ENCODE data around the gene ZNF775.

ZNF775 gene

GRCh38 chr7:150382123-150382843 lies 3.2 kb downstream of the ZNF775 start:
- TF ChIP-seq CREB1 (IDR thresholded peaks at IDR 0.05; ENCODE audit: low read depth) (no peak), YY1 (IDR thresholded peaks at IDR 0.05; ENCODE audit: low read depth) (no peak), TAF1 (IDR thresholded peaks at IDR 0.05; ENCODE audit: low read depth) (no peak), USF1 (IDR thresholded peaks at IDR 0.05) (no peak), TEAD4 (IDR thresholded peaks at IDR 0.05) (no peak), EGR1 (IDR thresholded peaks at IDR 0.05) (no peak), MAX (IDR thresholded peaks at IDR 0.05) (no peak), REST (IDR thresholded peaks at IDR 0.05; ENCODE audit: low read depth) (no peak), TCF12 (IDR thresholded peaks at IDR 0.05; ENCODE audit: low read depth) (no peak), NFIC (IDR thresholded peaks at IDR 0.05) (no peak), CEBPB (IDR thresholded peaks at IDR 0.05) (no peak), FOXM1 (IDR thresholded peaks at IDR 0.05; ENCODE audit: borderline replicate concordance, low read depth) (no peak), ZBTB7A (IDR thresholded peaks at IDR 0.05; ENCODE audit: low read depth) (no peak), EP300 (IDR thresholded peaks at IDR 0.05; ENCODE audit: borderline replicate concordance) (no peak), RAD21 (IDR thresholded peaks at IDR 0.05; ENCODE audit: low read depth) (no peak)

GRCh38 chr7:150382844-150383225 lies 3.7 kb downstream of the ZNF775 start:
- TF ChIP-seq EGR1 (IDR thresholded peaks at IDR 0.05), result no peak
- TF ChIP-seq MAX (IDR thresholded peaks at IDR 0.05), result no peak
- TF ChIP-seq CREB1 (IDR thresholded peaks at IDR 0.05; ENCODE audit: low read depth), result no peak
- no peak for TF ChIP-seq EP300 (IDR thresholded peaks at IDR 0.05; ENCODE audit: borderline replicate concordance)
- no peak for TF ChIP-seq ZBTB7A (IDR thresholded peaks at IDR 0.05; ENCODE audit: low read depth)
- no peak for TF ChIP-seq TCF12 (IDR thresholded peaks at IDR 0.05; ENCODE audit: low read depth)
- no peak for TF ChIP-seq YY1 (IDR thresholded peaks at IDR 0.05; ENCODE audit: low read depth)
- no peak for TF ChIP-seq REST (IDR thresholded peaks at IDR 0.05; ENCODE audit: low read depth)
- TF ChIP-seq RAD21 (IDR thresholded peaks at IDR 0.05; ENCODE audit: low read depth), result no peak

GRCh38 chr7:150383710-150384397 lies 4.7 kb downstream of the ZNF775 start:
- TF ChIP-seq NFIC (IDR thresholded peaks at IDR 0.05) (no peak), TAF1 (IDR thresholded peaks at IDR 0.05; ENCODE audit: low read depth) (no peak), MAX (IDR thresholded peaks at IDR 0.05) (no peak), CEBPB (IDR thresholded peaks at IDR 0.05) (no peak), RAD21 (IDR thresholded peaks at IDR 0.05; ENCODE audit: low read depth) (no peak), EP300 (IDR thresholded peaks at IDR 0.05; ENCODE audit: borderline replicate concordance) (no peak), EGR1 (IDR thresholded peaks at IDR 0.05) (no peak), TEAD4 (IDR thresholded peaks at IDR 0.05) (no peak), CREB1 (IDR thresholded peaks at IDR 0.05; ENCODE audit: low read depth) (no peak)

- no peak for TF ChIP-seq MAX (IDR thresholded peaks at IDR 0.05)
- no peak for TF ChIP-seq CREB1 (IDR thresholded peaks at IDR 0.05; ENCODE audit: low read depth)
Observed at GRCh38 chr7:150384406-150385301, 5.5 kb downstream of the ZNF775 start.

GRCh38 chr7:150385302-150385723 lies 6.2 kb downstream of the ZNF775 start:
- no peak for TF ChIP-seq TEAD4 (IDR thresholded peaks at IDR 0.05)
- TF ChIP-seq FOXM1 (IDR thresholded peaks at IDR 0.05; ENCODE audit: borderline replicate concordance, low read depth), result no peak
- TF ChIP-seq RAD21 (IDR thresholded peaks at IDR 0.05; ENCODE audit: low read depth), result no peak
- TF ChIP-seq REST (IDR thresholded peaks at IDR 0.05; ENCODE audit: low read depth), result no peak
- no peak for TF ChIP-seq ZBTB7A (IDR thresholded peaks at IDR 0.05; ENCODE audit: low read depth)
- no peak for TF ChIP-seq CREB1 (IDR thresholded peaks at IDR 0.05; ENCODE audit: low read depth)
- TF ChIP-seq USF1 (IDR thresholded peaks at IDR 0.05), result no peak
- TF ChIP-seq EP300 (IDR thresholded peaks at IDR 0.05; ENCODE audit: borderline replicate concordance), result no peak
- TF ChIP-seq NFIC (IDR thresholded peaks at IDR 0.05), result no peak
- TF ChIP-seq MAX (IDR thresholded peaks at IDR 0.05), result no peak
- no peak for TF ChIP-seq TCF12 (IDR thresholded peaks at IDR 0.05; ENCODE audit: low read depth)
- no peak for TF ChIP-seq CEBPB (IDR thresholded peaks at IDR 0.05)
- no peak for TF ChIP-seq EGR1 (IDR thresholded peaks at IDR 0.05)
- TF ChIP-seq TAF1 (IDR thresholded peaks at IDR 0.05; ENCODE audit: low read depth), result no peak
- TF ChIP-seq YY1 (IDR thresholded peaks at IDR 0.05; ENCODE audit: low read depth), result no peak

All from Ishikawa (cell line).